Loucy (cell line): Measurements from ENCODE around the gene BIRC2.

Experiments
- H2AFZ ChIP-seq: fragments of 200-600 bp; sonication (generic); 2 replicates; pipeline ENCODE4 v1.6.0; 2016; ENCODE audit warnings: antibody characterized with exemption, mild to moderate bottlenecking, low read length, moderate library complexity
- H3F3A ChIP-seq: fragments of 200-600 bp; 2 replicates; pipeline ENCODE4 v1.6.0; 2016; ENCODE audit warnings: antibody characterized with exemption, low read depth, mild to moderate bottlenecking
- H3K27me3 ChIP-seq: fragments of 200-600 bp; sonication (generic); 2 replicates; pipeline ENCODE4 v1.6.1; 2014; ENCODE audit warnings: low read length, mild to moderate bottlenecking; ENCODE audit not compliant: insufficient read depth, poor library complexity, severe bottlenecking
- H3K36me3 ChIP-seq: fragments of 200-600 bp; sonication (generic); 2 replicates; pipeline ENCODE4 v1.6.1; 2016; ENCODE audit warnings: low read length; ENCODE audit not compliant: insufficient read depth
- H3K4me1 ChIP-seq: fragments of 200-600 bp; sonication (generic); 2 replicates; pipeline ENCODE4 v1.5.1; 2014; ENCODE audit warnings: low read length, mild to moderate bottlenecking; ENCODE audit not compliant: insufficient read depth, poor library complexity, severe bottlenecking
- H3K4me2 ChIP-seq: fragments of 200-600 bp; sonication (generic); 2 replicates; pipeline ENCODE4 v1.6.0; 2014; ENCODE audit warnings: antibody characterized with exemption, low read length, low read depth, mild to moderate bottlenecking; ENCODE audit not compliant: poor library complexity, severe bottlenecking
- H3K4me3 ChIP-seq: fragments of 200-600 bp; sonication (generic); 2 replicates; pipeline ENCODE4 v1.5.1; 2014; ENCODE audit warnings: low read length, mild to moderate bottlenecking, mixed read lengths; ENCODE audit not compliant: poor library complexity, severe bottlenecking
- H3K79me2 ChIP-seq: fragments of 200-600 bp; sonication (generic); 2 replicates; pipeline ENCODE4 v1.6.1; 2014; ENCODE audit warnings: low read length; ENCODE audit not compliant: insufficient read depth
- H3K9ac ChIP-seq: fragments of 200-600 bp; sonication (generic); 2 replicates; pipeline ENCODE4 v1.6.0; 2014; ENCODE audit warnings: mild to moderate bottlenecking, low read depth, low read length, moderate library complexity; ENCODE audit not compliant: poor library complexity, severe bottlenecking
- H3K9me2 ChIP-seq: fragments of 200-600 bp; sonication (generic); replicated peaks from 2 replicates; pipeline ENCODE4 v1.6.1; 2016; ENCODE audit warnings: low read depth, low read length, mixed read lengths
- H3K9me3 ChIP-seq: fragments of 200-600 bp; sonication (generic); 2 replicates; pipeline ENCODE4 v1.6.1; 2014; ENCODE audit warnings: mild to moderate bottlenecking, antibody characterized with exemption, low read length, low read depth; ENCODE audit not compliant: insufficient read depth
- H4K20me1 ChIP-seq: fragments of 200-600 bp; sonication (generic); 2 replicates; pipeline ENCODE4 v1.6.0; 2014; ENCODE audit warnings: antibody characterized with exemption, low read length, mild to moderate bottlenecking; ENCODE audit not compliant: insufficient read depth, poor library complexity, severe bottlenecking
- CTCF ChIP-seq: fragments of 200-600 bp; sonication (generic); conservative IDR thresholded peaks from 2 replicates; pipeline ENCODE4 v1.5.1; 2014; ENCODE audit warnings: mild to moderate bottlenecking, antibody characterized with exemption, low read length
- EZH2phosphoT487 ChIP-seq: fragments of 200-600 bp; IDR thresholded peaks from 2 replicates; pipeline ENCODE4 v1.6.1; 2018; ENCODE audit warnings: antibody characterized with exemption, mild to moderate bottlenecking, moderate library complexity, borderline replicate concordance

The BIRC2 gene

GRCh38 chr11:102322560-102322959 lies 24.5 kb upstream of the BIRC2 start:
- H2AFZ ChIP-seq = peak overlapping the region; percentile 43; the same call in 1 of the 2 replicates
- no peaks in the 10 kb centered on the region for H3K36me3 ChIP-seq
- no peaks in the 10 kb centered on the region for H3K9me2 ChIP-seq
- H3K4me3 ChIP-seq = peak overlapping the region; percentile 74
- no peaks in the 10 kb centered on the region for H3K9me3 ChIP-seq
- H3F3A ChIP-seq = no peaks in the 10 kb centered on the region
- no peaks in the 10 kb centered on the region for H3K27me3 ChIP-seq
- peaks cover 63% of the 10 kb centered on the region for H3K4me1 ChIP-seq
- H3K9ac ChIP-seq = peak overlapping the region; percentile 83
- peaks cover 47% of the 10 kb centered on the region for H3K79me2 ChIP-seq
- H4K20me1 ChIP-seq = no peaks in the 10 kb centered on the region
- no peak for TF ChIP-seq CTCF
- no peak for TF ChIP-seq EZH2phosphoT487
- peak overlapping the region; percentile 76 for H3K4me2 ChIP-seq

- Histone ChIP-seq H3K4me3 (no peak overlapping the region), H3K4me1 (peaks cover 51% of the 10 kb centered on the region), H3K36me3 (no peaks in the 10 kb centered on the region; the same call in 1 of the 2 replicates), H3K9me3 (no peaks in the 10 kb centered on the region), H3K9ac (peak overlapping the region; percentile 83), H3K79me2 (peaks cover 39% of the 10 kb centered on the region), H3K4me2 (peak overlapping the region; percentile 76), H3K27me3 (no peaks in the 10 kb centered on the region), H2AFZ (no peak overlapping the region), H3K9me2 (no peaks in the 10 kb centered on the region), H4K20me1 (no peaks in the 10 kb centered on the region), H3F3A (no peaks in the 10 kb centered on the region)
- TF ChIP-seq CTCF = no peak
- TF ChIP-seq EZH2phosphoT487 = no peak
These were observed 23.3 kb upstream of the BIRC2 start for GRCh38 chr11:102323542-102324251.

GRCh38 chr11:102325088-102325487 lies 21.9 kb upstream of the BIRC2 start:
- no peaks in the 10 kb centered on the region for H3K27me3 ChIP-seq
- no peak overlapping the region for H2AFZ ChIP-seq
- no peaks in the 10 kb centered on the region for H3K9me3 ChIP-seq
- TF ChIP-seq EZH2phosphoT487 = no peak
- peak; percentile 48 for TF ChIP-seq CTCF
- H4K20me1 ChIP-seq = no peaks in the 10 kb centered on the region
- no peaks in the 10 kb centered on the region for H3F3A ChIP-seq
- H3K4me3 ChIP-seq = no peak overlapping the region
- peaks cover 28% of the 10 kb centered on the region for H3K79me2 ChIP-seq
- no peak overlapping the region for H3K4me2 ChIP-seq
- H3K4me1 ChIP-seq = peaks cover 40% of the 10 kb centered on the region
- H3K9ac ChIP-seq = peak overlapping the region; percentile 5
- H3K36me3 ChIP-seq = peaks cover 7% of the 10 kb centered on the region; the same call in 1 of the 2 replicates
- no peaks in the 10 kb centered on the region for H3K9me2 ChIP-seq
